LNCAP (cell line): ENCODE data around the gene MIEF2.

Experiments used
- CTCF ChIP-seq: fragments of 450-650 bp; IDR thresholded peaks from 2 replicates; pipeline ENCODE4 v1.5.1; 2017; ENCODE audit warnings: mild to moderate bottlenecking

The MIEF2 gene

GRCh38 chr17:18260332-18261145 lies at the start of gene MIEF2:
TSS of gene MIEF2 (plus strand) at chr17:18260662. CDS start at chr17:18262721, 2,059 bp downstream.
- TF ChIP-seq CTCF, result no peak

GRCh38 chr17:18213666-18214270 lies 46.7 kb upstream of the MIEF2 start:
- no peak for TF ChIP-seq CTCF

- TF ChIP-seq CTCF, result peak; percentile 98
Measured at GRCh38 chr17:18217412-18218015, 42.9 kb upstream of the MIEF2 start.

- TF ChIP-seq CTCF, result no peak
Measured at GRCh38 chr17:18218756-18219415, 41.6 kb upstream of the MIEF2 start.

GRCh38 chr17:18224053-18224386 lies 36.4 kb upstream of the MIEF2 start:
- TF ChIP-seq CTCF, result no peak

GRCh38 chr17:18224387-18225120 lies 35.9 kb upstream of the MIEF2 start:
- no peak for TF ChIP-seq CTCF

- no peak for TF ChIP-seq CTCF
Measured at GRCh38 chr17:18225121-18225641, 35.3 kb upstream of the MIEF2 start, which contains the start of gene LLGL1. TSS of gene LLGL1 (plus strand) at chr17:18225635. CDS start at chr17:18225683, 48 bp downstream.
